Suprapubic skin (tissue), 4 donors: ENCODE results near the gene UCP3. TPM values are rescaled to one million over a fixed set of nuclear protein-coding genes. Genes with fewer than 3 reads are reported as not detected.

Source experiments
- DNase-seq, 2 donors: peaks; one replicate each; pipeline ENCODE4 v3.0.0-alpha.2; 2019; ENCODE audit warnings: low spot score in 2 of 2
- H3K27ac ChIP-seq: fragments of 200-600 bp; sonication (generic); one replicate; pipeline ENCODE4 v1.5.1; 2019
- H3K27me3 ChIP-seq: fragments of 200-600 bp; sonication (generic); one replicate; pipeline ENCODE4 v1.5.1; 2019
- H3K36me3 ChIP-seq: fragments of 200-600 bp; sonication (generic); one replicate; pipeline ENCODE4 v1.5.1; 2019
- H3K4me1 ChIP-seq: fragments of 200-600 bp; sonication (generic); one replicate; pipeline ENCODE4 v1.5.1; 2019
- H3K4me3 ChIP-seq: fragments of 200-600 bp; sonication (generic); one replicate; pipeline ENCODE4 v1.5.1; 2019; ENCODE audit warnings: mild to moderate bottlenecking
- H3K9me3 ChIP-seq: fragments of 200-600 bp; sonication (generic); one replicate; pipeline ENCODE4 v1.5.1; 2019
- EP300 ChIP-seq: sonication (generic); formaldehyde crosslinking; IDR thresholded peaks from one replicate; pipeline ENCODE4 v1.6.1; 2017; ENCODE audit warnings: antibody characterized with exemption
- POLR2A ChIP-seq, 2 donors: fragments of 450-650 bp; IDR thresholded peaks; one replicate each; pipeline ENCODE4 v1.6.1; 2017; ENCODE audit warnings: antibody characterized with exemption in 2 of 2, mild to moderate bottlenecking in 2 of 2, moderate library complexity in 2 of 2
- POLR2AphosphoS5 ChIP-seq, 3 donors: sonication (generic); formaldehyde crosslinking; IDR thresholded peaks; one replicate each; pipeline ENCODE4 v1.6.1; 2017; ENCODE audit warnings: antibody characterized with exemption in 3 of 3
- WGBS: methylation state at CpG from one replicate; pipeline ENCODE4 v1.1.5; 2018; 5-methylcytosine and 5-hydroxymethylcytosine counted together
- total RNA-seq, 4 donors: library from RNA; depleted of rRNA; stranded (reverse); fragments of >200 nt; gene quantifications; one replicate each; pipeline ENCODE4 v1.1.0, GENCODE V29; 2016
- TF ChIP-seq, protein P1 (sequence below), 2 donors: fragments of 200-600 bp in 1 of 2; fragments of 450-650 bp in 1 of 2; sonication (generic) in 1 of 2; IDR thresholded peaks; one replicate each; pipeline ENCODE4 v1.5.1; 2016 to 2019; ENCODE audit warnings: antibody characterized with exemption in 2 of 2, mild to moderate bottlenecking in 1 of 2, moderate library complexity in 1 of 2

UCP3 gene
- total RNA-seq, 4 donors from 2014 or later, result 2.3 to 6.6 (median 3.9) TPM

- no peaks in the 10 kb centered on the region for H3K27me3 ChIP-seq
- DNase-seq, result peak; percentile 91 to 93
- WGBS, result 56% methylated on average over 9 of the region's 9 CpGs
- H3K4me1 ChIP-seq, result peaks cover 34% of the 10 kb centered on the region
- H3K27ac ChIP-seq, result peak overlapping the region; percentile 80
- no peak overlapping the region for H3K4me3 ChIP-seq
- no peak for TF ChIP-seq POLR2A (IDR thresholded peaks at IDR 0.05)
- TF ChIP-seq, protein P1, sequence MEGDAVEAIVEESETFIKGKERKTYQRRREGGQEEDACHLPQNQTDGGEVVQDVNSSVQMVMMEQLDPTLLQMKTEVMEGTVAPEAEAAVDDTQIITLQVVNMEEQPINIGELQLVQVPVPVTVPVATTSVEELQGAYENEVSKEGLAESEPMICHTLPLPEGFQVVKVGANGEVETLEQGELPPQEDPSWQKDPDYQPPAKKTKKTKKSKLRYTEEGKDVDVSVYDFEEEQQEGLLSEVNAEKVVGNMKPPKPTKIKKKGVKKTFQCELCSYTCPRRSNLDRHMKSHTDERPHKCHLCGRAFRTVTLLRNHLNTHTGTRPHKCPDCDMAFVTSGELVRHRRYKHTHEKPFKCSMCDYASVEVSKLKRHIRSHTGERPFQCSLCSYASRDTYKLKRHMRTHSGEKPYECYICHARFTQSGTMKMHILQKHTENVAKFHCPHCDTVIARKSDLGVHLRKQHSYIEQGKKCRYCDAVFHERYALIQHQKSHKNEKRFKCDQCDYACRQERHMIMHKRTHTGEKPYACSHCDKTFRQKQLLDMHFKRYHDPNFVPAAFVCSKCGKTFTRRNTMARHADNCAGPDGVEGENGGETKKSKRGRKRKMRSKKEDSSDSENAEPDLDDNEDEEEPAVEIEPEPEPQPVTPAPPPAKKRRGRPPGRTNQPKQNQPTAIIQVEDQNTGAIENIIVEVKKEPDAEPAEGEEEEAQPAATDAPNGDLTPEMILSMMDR (IDR thresholded peaks at IDR 0.05), result no peak
- H3K36me3 ChIP-seq, result peaks cover 10% of the 10 kb centered on the region
- no peaks in the 10 kb centered on the region for H3K9me3 ChIP-seq
Measured at GRCh38 chr11:74018331-74019005, 9.6 kb upstream of the UCP3 start.

DNA sequence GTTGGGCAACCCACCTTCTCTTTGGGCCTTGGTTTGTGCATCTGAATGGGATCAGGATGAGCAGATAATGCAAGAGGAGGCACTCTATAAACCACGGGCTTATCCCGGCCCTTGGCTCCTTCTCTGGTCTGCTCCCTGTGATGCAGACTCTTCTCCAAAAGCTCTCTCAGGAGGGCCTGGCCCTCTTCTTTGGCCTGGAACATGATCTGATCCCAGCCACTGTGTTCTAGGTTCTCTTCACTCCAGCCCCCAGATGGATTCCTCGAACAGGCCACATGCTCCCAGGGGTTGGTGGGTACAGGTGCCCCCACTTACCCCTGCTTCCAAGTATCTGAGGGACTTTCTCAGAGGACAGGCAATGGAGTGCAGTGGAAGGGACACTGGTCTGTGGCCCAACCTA is 8.7 kb upstream of the UCP3 start:
- H3K4me1 ChIP-seq, result peaks cover 34% of the 10 kb centered on the region
- 82% methylated on average over 3 of the region's 3 CpGs for WGBS
- H3K4me3 ChIP-seq, result no peak overlapping the region
- DNase-seq, result no peak
- peaks cover 15% of the 10 kb centered on the region for H3K36me3 ChIP-seq
- H3K27ac ChIP-seq, result no peak overlapping the region
- TF ChIP-seq EP300 (no peak), POLR2AphosphoS5 (IDR thresholded peaks at IDR 0.05) (no peak), POLR2A (IDR thresholded peaks at IDR 0.05) (no peak)
- TF ChIP-seq, protein P1 (IDR thresholded peaks at IDR 0.05), result no peak
- H3K9me3 ChIP-seq, result no peaks in the 10 kb centered on the region
- no peaks in the 10 kb centered on the region for H3K27me3 ChIP-seq

DNA sequence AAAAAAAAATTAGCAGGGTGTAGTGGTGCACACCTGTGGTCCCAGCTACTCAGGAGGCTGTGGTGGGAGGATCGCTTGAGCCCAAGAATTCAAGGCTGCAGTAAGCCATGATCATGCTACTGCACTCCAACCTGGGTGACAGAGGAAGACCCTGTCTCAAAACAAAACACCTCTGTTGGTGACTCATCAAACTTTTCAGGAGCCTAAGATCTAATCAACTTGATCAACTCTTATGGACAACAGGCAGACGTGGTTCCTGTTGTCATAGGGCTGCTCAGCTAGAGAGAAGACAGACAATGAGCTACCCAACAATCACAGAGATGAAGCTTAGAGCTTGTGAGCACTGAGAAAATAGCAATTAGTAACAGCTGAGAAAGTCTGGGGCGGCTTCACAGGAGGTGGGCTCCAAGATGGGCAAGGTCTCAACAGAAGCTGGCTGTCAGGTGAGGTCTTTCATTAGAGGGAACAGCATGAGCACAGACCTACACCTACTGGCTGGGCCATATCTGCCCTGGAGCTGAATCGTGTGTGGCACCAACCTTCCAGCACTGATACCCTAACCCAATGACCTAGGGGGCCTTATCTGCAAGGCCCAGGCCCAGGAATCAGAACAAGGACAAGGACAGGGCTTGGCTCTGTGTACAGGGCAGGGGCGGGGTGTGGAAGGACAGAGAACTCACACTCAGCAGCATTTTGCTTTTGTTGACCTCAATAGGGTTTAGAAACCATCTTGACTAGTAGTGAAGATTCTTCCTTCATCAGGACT is 7.2 kb upstream of the UCP3 start:
- Histone ChIP-seq H3K27ac (no peak overlapping the region), H3K36me3 (peaks cover 18% of the 10 kb centered on the region), H3K4me1 (peaks cover 44% of the 10 kb centered on the region), H3K9me3 (no peaks in the 10 kb centered on the region), H3K4me3 (no peak overlapping the region), H3K27me3 (no peaks in the 10 kb centered on the region)
- 100% methylated on average over 4 of the region's 5 CpGs for WGBS
- no peak for DNase-seq
- TF ChIP-seq, protein P1 (IDR thresholded peaks at IDR 0.05), result no peak
- no peak for TF ChIP-seq POLR2A (IDR thresholded peaks at IDR 0.05)
- no peak for TF ChIP-seq EP300
- no peak for TF ChIP-seq POLR2AphosphoS5 (IDR thresholded peaks at IDR 0.05)

DNA sequence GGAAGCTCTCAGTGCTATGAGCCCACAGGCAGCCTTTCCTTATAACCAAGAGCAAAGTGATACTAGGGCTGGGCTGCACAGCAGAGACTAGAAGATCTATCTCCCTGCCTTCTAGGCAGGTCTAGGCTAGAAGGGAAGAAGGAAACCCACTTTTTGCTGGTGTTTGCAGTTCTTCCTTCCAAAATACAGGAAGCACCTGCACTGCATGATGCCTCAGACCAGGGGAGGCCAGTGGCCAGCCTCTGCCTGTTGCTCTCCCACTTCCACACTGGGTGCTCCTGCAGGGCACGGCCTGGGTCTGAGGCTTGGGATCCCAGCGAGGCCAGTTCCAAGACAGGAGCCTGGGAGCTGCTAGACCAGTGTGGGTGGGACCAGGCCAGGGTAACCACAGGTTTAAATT is 6.0 kb upstream of the UCP3 start:
- H3K4me1 ChIP-seq, result peaks cover 50% of the 10 kb centered on the region
- H3K27me3 ChIP-seq, result no peaks in the 10 kb centered on the region
- H3K27ac ChIP-seq, result no peak overlapping the region
- no peak for DNase-seq
- H3K9me3 ChIP-seq, result no peaks in the 10 kb centered on the region
- WGBS, result 80% methylated on average over 1 of the region's 2 CpGs
- peaks cover 18% of the 10 kb centered on the region for H3K36me3 ChIP-seq
- no peak overlapping the region for H3K4me3 ChIP-seq
- TF ChIP-seq POLR2A (IDR thresholded peaks at IDR 0.05) (no peak), POLR2AphosphoS5 (IDR thresholded peaks at IDR 0.05) (no peak), EP300 (no peak)
- TF ChIP-seq, protein P1 (IDR thresholded peaks at IDR 0.05), result no peak

DNA sequence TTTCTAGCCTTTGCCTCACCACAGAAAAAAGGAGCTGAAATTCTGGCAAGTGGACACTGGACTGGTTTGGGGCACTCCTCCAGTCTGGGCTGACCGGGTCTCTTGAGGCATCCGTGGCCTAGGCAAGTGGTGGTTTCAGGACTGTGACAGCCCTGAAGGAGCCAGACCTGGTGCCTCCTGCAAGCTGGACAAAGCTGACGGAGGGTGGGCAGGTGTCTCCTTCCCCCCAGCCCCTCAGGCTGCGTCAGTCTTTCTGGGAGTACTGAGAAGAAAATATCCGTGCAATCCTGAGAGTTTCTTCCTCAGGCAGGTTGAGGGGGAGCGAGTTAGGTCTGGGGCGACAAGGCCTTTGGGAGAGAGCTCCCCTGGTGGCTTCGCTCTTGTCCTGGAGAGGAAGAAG is 4.3 kb upstream of the UCP3 start:
- TF ChIP-seq POLR2A (IDR thresholded peaks at IDR 0.05), result no peak
- TF ChIP-seq, protein P1 (IDR thresholded peaks at IDR 0.05), result no peak
- no peak for DNase-seq

More for the DNA sequence above, 4.3 kb upstream of the UCP3 start:
- Histone ChIP-seq H3K4me1 (peaks cover 32% of the 10 kb centered on the region), H3K36me3 (peaks cover 18% of the 10 kb centered on the region), H3K27me3 (no peaks in the 10 kb centered on the region), H3K4me3 (no peak overlapping the region), H3K27ac (no peak overlapping the region), H3K9me3 (no peaks in the 10 kb centered on the region)
- WGBS, result 95% methylated on average over 6 of the region's 8 CpGs
